HCT116 (cell line): ENCODE results near the gene MLPH. TPM values are rescaled to one million over a fixed set of nuclear protein-coding genes. Genes with fewer than 3 reads are reported as not detected.

ENCODE experiments used
- ATAC-seq: fragments of 200-7000 bp; cut with Tn5 transposase; 2 replicates; pipeline ENCODE4 v1.9.1; 2020; ENCODE audit warnings: mild to moderate bottlenecking, moderate library complexity
- BruUV-seq: library from RNA; stranded (reverse); fragments of 400-500 nt; replicated peaks from 2 replicates; lab custom pipeline; 2021; lab: Mats Ljungman, UMichigan
- CTCF ChIA-PET: fragments of 300-600 bp; sonication (Branson Sonifier 250); formaldehyde crosslinking; loops from one replicate; lab custom pipeline; 2021; ENCODE audit warnings: antibody characterized with exemption; lab: Charles Lee
- POLR2A ChIA-PET: fragments of 300-600, 350-600 bp; sonication (Branson Sonifier 250); formaldehyde crosslinking; loops from one replicate; lab custom pipeline; 2021; ENCODE audit warnings: antibody characterized with exemption; lab: Charles Lee
- RAD21 ChIA-PET, 2 experiments: fragments of 300-600 bp; sonication (Branson Sonifier 250); formaldehyde crosslinking; loops; one replicate each; lab custom pipeline; 2023; ENCODE audit warnings: low total read pairs in 2 of 2; ENCODE audit not compliant: uncharacterized antibody in 2 of 2, unreplicated experiment in 2 of 2, low non-redundant PET in 1 of 2; lab: Charles Lee
- DNase-seq: peaks from one replicate; pipeline ENCODE4 v3.0.0-alpha.2; 2010; ENCODE audit warnings: low read depth, low spot score
- H2AFZ ChIP-seq: fragments of 200-600 bp; shearing (Covaris generic), sonication (generic); 2 replicates; pipeline ENCODE4 v1.6.1; 2017; ENCODE audit warnings: low read depth, mixed run types, mixed read lengths, antibody characterized with exemption, low read length; ENCODE audit not compliant: poor library complexity, severe bottlenecking
- H3K27ac ChIP-seq: 2 replicates; pipeline ENCODE4 v1.5.1; 2012; ENCODE audit warnings: low read depth, low read length
- H3K27me3 ChIP-seq: fragments of 200-600 bp; sonication (generic); 2 replicates; pipeline ENCODE4 v1.6.1; 2016; ENCODE audit warnings: mixed run types, low read length, mixed read lengths; ENCODE audit not compliant: insufficient read depth
- H3K36me3 ChIP-seq, 2 experiments: fragments of 200-500 bp in 1 of 2; fragments of 200-600 bp in 1 of 2; sonication (Bioruptor generic) in 1 of 2; sonication (generic) in 1 of 2; 2 replicates each; pipeline versions ENCODE4 v1.5.1 to v1.6.1; 2014 to 2016; ENCODE audit warnings: low read length in 2 of 2, inconsistent platforms in 1 of 2, mixed read lengths in 1 of 2, mixed run types in 1 of 2; ENCODE audit not compliant: insufficient read depth in 2 of 2, control insufficient read depth in 1 of 2
- H3K4me1 ChIP-seq, 2 experiments: fragments of 200-600 bp in 1 of 2; sonication (generic) in 1 of 2; 2 replicates each; pipeline versions ENCODE4 v1.5.1 to v1.6.1; 2012 to 2017; ENCODE audit warnings: low read length in 2 of 2, inconsistent platforms in 1 of 2, mild to moderate bottlenecking in 1 of 2, mixed read lengths in 1 of 2, mixed run types in 1 of 2, moderate library complexity in 1 of 2; ENCODE audit not compliant: insufficient read depth in 2 of 2, control insufficient read depth in 1 of 2
- H3K4me2 ChIP-seq: fragments of 200-600 bp; sonication (generic); 2 replicates; pipeline ENCODE4 v1.6.1; 2017; ENCODE audit warnings: mixed run types, low read length, mixed read lengths
- H3K4me3 ChIP-seq, 2 experiments: fragments of 200-600 bp in 1 of 2; sonication (generic) in 1 of 2; replicated peaks in 1 of 2; 2 replicates each; pipeline ENCODE4 v1.5.1; 2011 to 2016; ENCODE audit warnings: low read length in 2 of 2, control low read depth in 1 of 2, low read depth in 1 of 2, mild to moderate bottlenecking in 1 of 2, mixed read lengths in 1 of 2, mixed run types in 1 of 2
- H3K79me2 ChIP-seq: fragments of 200-600 bp; sonication (generic); 2 replicates; pipeline ENCODE4 v1.6.1; 2017; ENCODE audit warnings: mild to moderate bottlenecking, mixed run types, low read length, moderate library complexity, mixed read lengths; ENCODE audit not compliant: insufficient read depth
- H3K9ac ChIP-seq: fragments of 200-600 bp; sonication (generic); 2 replicates; pipeline ENCODE4 v1.6.1; 2016; ENCODE audit warnings: low read length, mixed read lengths
- H3K9me2 ChIP-seq: fragments of 200-600 bp; sonication (generic), shearing (Covaris generic); 2 replicates; pipeline ENCODE4 v1.6.1; 2017; ENCODE audit warnings: mixed run types, mild to moderate bottlenecking, moderate library complexity; ENCODE audit not compliant: insufficient read depth
- H3K9me3 ChIP-seq, 2 experiments: fragments of 200-500 bp in 1 of 2; fragments of 200-600 bp in 1 of 2; sonication (Bioruptor generic) in 1 of 2; sonication (generic) in 1 of 2; 2 replicates each; pipeline ENCODE4 v1.6.1; 2014 to 2017; ENCODE audit warnings: low read length in 2 of 2, mixed read lengths in 2 of 2, inconsistent platforms in 1 of 2, low read depth in 1 of 2, mild to moderate bottlenecking in 1 of 2, mixed run types in 1 of 2, moderate library complexity in 1 of 2; ENCODE audit not compliant: control insufficient read depth in 1 of 2, insufficient read depth in 1 of 2
- H4K20me1 ChIP-seq: fragments of 200-600 bp; sonication (generic), shearing (Covaris generic); 2 replicates; pipeline ENCODE4 v1.6.1; 2017; ENCODE audit warnings: mixed run types, mild to moderate bottlenecking, moderate library complexity; ENCODE audit not compliant: insufficient read depth
- CEBPB ChIP-seq: IDR thresholded peaks from 2 replicates; pipeline ENCODE4 v1.6.1; 2012; ENCODE audit warnings: low read depth
- EGR1 ChIP-seq: IDR thresholded peaks from 2 replicates; pipeline ENCODE4 v1.6.1; 2012; ENCODE audit warnings: low read depth
- ELF1 ChIP-seq: IDR thresholded peaks from 2 replicates; pipeline ENCODE4 v1.6.1; 2012; ENCODE audit warnings: low read depth, borderline replicate concordance
- EZH2 ChIP-seq: fragments of 200-600 bp; sonication (generic); IDR thresholded peaks from 2 replicates; pipeline ENCODE4 v1.6.1; 2017; ENCODE audit warnings: antibody characterized with exemption, mixed run types
- EZH2phosphoT487 ChIP-seq: fragments of 200-600 bp; IDR thresholded peaks from 2 replicates; pipeline ENCODE4 v1.6.1; 2018; ENCODE audit warnings: antibody characterized with exemption, borderline replicate concordance
- FOSL1 ChIP-seq: IDR thresholded peaks from 2 replicates; pipeline ENCODE4 v1.6.1; 2012; ENCODE audit warnings: low read depth
- JUND ChIP-seq: IDR thresholded peaks from 2 replicates; pipeline ENCODE4 v1.6.1; 2012
- POLR2A ChIP-seq: IDR thresholded peaks from 2 replicates; pipeline ENCODE4 v1.7.0; 2011; ENCODE audit warnings: borderline replicate concordance; ENCODE audit not compliant: insufficient read depth, insufficient read length; ENCODE audit errors: extremely low read depth
- POLR2AphosphoS5 ChIP-seq: IDR thresholded peaks from 2 replicates; pipeline ENCODE4 v1.6.1; 2011; ENCODE audit warnings: mild to moderate bottlenecking, low read depth, low read length, moderate library complexity
- RAD21 ChIP-seq: IDR thresholded peaks from 2 replicates; pipeline ENCODE4 v1.6.1; 2012; ENCODE audit warnings: low read depth, mild to moderate bottlenecking
- SIN3A ChIP-seq: IDR thresholded peaks from 2 replicates; pipeline ENCODE4 v1.6.1; 2012; ENCODE audit warnings: low read depth
- SP1 ChIP-seq: IDR thresholded peaks from 2 replicates; pipeline ENCODE4 v1.6.1; 2012; ENCODE audit warnings: low read depth
- SRF ChIP-seq: IDR thresholded peaks from 2 replicates; pipeline ENCODE4 v1.6.1; 2012; ENCODE audit warnings: low read depth
- TCF7L2 ChIP-seq: IDR thresholded peaks from 2 replicates; pipeline ENCODE4 v1.7.0; 2011; ENCODE audit warnings: borderline replicate concordance, inconsistent platforms; ENCODE audit not compliant: insufficient read depth, insufficient read length; ENCODE audit errors: extremely low read depth
- YY1 ChIP-seq: IDR thresholded peaks from 2 replicates; pipeline ENCODE4 v1.6.1; 2011; ENCODE audit warnings: low read length, low read depth, moderate library complexity, mild to moderate bottlenecking; ENCODE audit not compliant: insufficient replicate concordance; ENCODE audit errors: extremely low read depth
- ZFX ChIP-seq: fragments of 450-650 bp; IDR thresholded peaks from 2 replicates; pipeline ENCODE4 v1.6.1; 2017
- intact Hi-C: fragments of 100-400 bp; cut with micrococcal nuclease; formaldehyde crosslinking; loops from 2 replicates; pipeline ENCODE4 v1.10.0; 2022
- total RNA-seq: library from RNA; stranded (reverse); gene quantifications from one replicate; pipeline ENCODE4 v1.2.1, GENCODE V29; 2021; ENCODE audit not compliant: unreplicated experiment
- TF ChIP-seq, protein P1 (sequence below): IDR thresholded peaks from 2 replicates; pipeline ENCODE4 v1.6.1; 2011; ENCODE audit warnings: mild to moderate bottlenecking, low read length, moderate library complexity; ENCODE audit not compliant: insufficient replicate concordance; ENCODE audit errors: extremely low read depth
- TF ChIP-seq, protein P2 (sequence below), 3 experiments: fragments of 200-600 bp in 1 of 3; sonication (generic) in 1 of 3; IDR thresholded peaks in 2 of 3; conservative IDR thresholded peaks in 1 of 3; 2 replicates each; pipeline ENCODE4 v1.5.1; 2012 to 2017; ENCODE audit warnings: low read depth in 2 of 3, low read length in 2 of 3, antibody characterized with exemption in 1 of 3, borderline replicate concordance in 1 of 3, control low read depth in 1 of 3, mild to moderate bottlenecking in 1 of 3, mixed read lengths in 1 of 3, mixed run types in 1 of 3, moderate library complexity in 1 of 3; ENCODE audit not compliant: insufficient read depth in 1 of 3
- TF ChIP-seq, protein P3 (sequence below): IDR thresholded peaks from 2 replicates; pipeline ENCODE4 v1.6.1; 2012
- TF ChIP-seq, protein P4 (sequence below): IDR thresholded peaks from 2 replicates; pipeline ENCODE4 v1.6.1; 2012

Gene MLPH
- total RNA-seq, 1 experiment from 2014 or later = 81.4 TPM

DNA sequence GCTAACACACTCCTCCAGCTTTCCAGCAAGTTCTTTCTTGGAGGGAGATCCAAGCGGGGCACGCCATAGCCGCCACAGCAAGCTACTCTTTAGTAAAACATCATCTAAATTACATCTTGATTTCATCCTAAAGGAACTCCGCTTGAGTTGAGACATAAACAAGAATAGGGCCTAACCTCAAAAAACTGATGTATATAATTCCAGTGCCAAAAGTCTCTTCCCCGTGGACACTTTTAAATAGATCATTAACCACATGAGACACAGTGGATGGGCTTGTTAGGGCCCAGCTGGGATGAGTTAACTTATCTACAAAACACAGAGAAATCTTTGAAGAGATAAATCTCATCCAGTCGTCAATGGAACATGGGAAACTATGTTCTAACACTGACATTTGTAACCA is 20.8 kb upstream of the MLPH start:
- no peak for ATAC-seq
- CTCF ChIA-PET = interaction anchor here (0.9 to 1.4 kb wide), 2 partner anchors 9 to 106 kb away, joined by 3 to 5 read pairs; no protein-coding TSS in a partner anchor

More for the DNA sequence above, 20.8 kb upstream of the MLPH start:
- DNase-seq = no peak
- no TSS peak for BruUV-seq
- TF ChIP-seq, protein P1, sequence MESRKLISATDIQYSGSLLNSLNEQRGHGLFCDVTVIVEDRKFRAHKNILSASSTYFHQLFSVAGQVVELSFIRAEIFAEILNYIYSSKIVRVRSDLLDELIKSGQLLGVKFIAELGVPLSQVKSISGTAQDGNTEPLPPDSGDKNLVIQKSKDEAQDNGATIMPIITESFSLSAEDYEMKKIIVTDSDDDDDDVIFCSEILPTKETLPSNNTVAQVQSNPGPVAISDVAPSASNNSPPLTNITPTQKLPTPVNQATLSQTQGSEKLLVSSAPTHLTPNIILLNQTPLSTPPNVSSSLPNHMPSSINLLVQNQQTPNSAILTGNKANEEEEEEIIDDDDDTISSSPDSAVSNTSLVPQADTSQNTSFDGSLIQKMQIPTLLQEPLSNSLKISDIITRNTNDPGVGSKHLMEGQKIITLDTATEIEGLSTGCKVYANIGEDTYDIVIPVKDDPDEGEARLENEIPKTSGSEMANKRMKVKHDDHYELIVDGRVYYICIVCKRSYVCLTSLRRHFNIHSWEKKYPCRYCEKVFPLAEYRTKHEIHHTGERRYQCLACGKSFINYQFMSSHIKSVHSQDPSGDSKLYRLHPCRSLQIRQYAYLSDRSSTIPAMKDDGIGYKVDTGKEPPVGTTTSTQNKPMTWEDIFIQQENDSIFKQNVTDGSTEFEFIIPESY = no peak
- TF ChIP-seq, protein P2, sequence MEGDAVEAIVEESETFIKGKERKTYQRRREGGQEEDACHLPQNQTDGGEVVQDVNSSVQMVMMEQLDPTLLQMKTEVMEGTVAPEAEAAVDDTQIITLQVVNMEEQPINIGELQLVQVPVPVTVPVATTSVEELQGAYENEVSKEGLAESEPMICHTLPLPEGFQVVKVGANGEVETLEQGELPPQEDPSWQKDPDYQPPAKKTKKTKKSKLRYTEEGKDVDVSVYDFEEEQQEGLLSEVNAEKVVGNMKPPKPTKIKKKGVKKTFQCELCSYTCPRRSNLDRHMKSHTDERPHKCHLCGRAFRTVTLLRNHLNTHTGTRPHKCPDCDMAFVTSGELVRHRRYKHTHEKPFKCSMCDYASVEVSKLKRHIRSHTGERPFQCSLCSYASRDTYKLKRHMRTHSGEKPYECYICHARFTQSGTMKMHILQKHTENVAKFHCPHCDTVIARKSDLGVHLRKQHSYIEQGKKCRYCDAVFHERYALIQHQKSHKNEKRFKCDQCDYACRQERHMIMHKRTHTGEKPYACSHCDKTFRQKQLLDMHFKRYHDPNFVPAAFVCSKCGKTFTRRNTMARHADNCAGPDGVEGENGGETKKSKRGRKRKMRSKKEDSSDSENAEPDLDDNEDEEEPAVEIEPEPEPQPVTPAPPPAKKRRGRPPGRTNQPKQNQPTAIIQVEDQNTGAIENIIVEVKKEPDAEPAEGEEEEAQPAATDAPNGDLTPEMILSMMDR (IDR thresholded peaks at IDR 0.05 in 2 of 3, conservative IDR thresholded peaks at IDR 0.05 in 1 of 3; ENCODE audit: borderline replicate concordance in 1 of 3, insufficient read depth in 1 of 3, low read depth in 2 of 3, low read length in 2 of 3) = no peak
- TF ChIP-seq SIN3A = no peak
- TF ChIP-seq SRF = no peak
- TF ChIP-seq, protein P3, sequence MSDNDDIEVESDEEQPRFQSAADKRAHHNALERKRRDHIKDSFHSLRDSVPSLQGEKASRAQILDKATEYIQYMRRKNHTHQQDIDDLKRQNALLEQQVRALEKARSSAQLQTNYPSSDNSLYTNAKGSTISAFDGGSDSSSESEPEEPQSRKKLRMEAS = no peak
- no peak for TF ChIP-seq RAD21
- no peak for TF ChIP-seq CEBPB
- TF ChIP-seq ELF1 = no peak
- no peak for TF ChIP-seq EGR1
- TF ChIP-seq YY1 = no peak
- TF ChIP-seq EZH2phosphoT487 = no peak
- TF ChIP-seq EZH2 = no peak
- no peak for TF ChIP-seq JUND
- no peak for TF ChIP-seq TCF7L2
- no peak for TF ChIP-seq FOSL1
- no peak for TF ChIP-seq ZFX
- TF ChIP-seq POLR2AphosphoS5 = no peak
- no peak for TF ChIP-seq SP1
- no peak for TF ChIP-seq POLR2A
- TF ChIP-seq, protein P4, sequence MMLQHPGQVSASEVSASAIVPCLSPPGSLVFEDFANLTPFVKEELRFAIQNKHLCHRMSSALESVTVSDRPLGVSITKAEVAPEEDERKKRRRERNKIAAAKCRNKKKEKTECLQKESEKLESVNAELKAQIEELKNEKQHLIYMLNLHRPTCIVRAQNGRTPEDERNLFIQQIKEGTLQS = no peak
- Histone ChIP-seq H3K4me2 (no peak overlapping the region), H3K79me2 (no peaks in the 10 kb centered on the region), H3K36me3 (no peaks in the 10 kb centered on the region), H3K4me1 (peaks cover 0 to 9% of the 10 kb centered on the region in 2 experiments; a peak in 2 of 4 replicates), H3K27me3 (no peaks in the 10 kb centered on the region), H3K9me3 (no peaks in the 10 kb centered on the region), H3K4me3 (no peak overlapping the region), H3K9me2 (no peaks in the 10 kb centered on the region), H3K9ac (no peak overlapping the region), H2AFZ (no peak overlapping the region), H3K27ac (no peak overlapping the region), H4K20me1 (no peaks in the 10 kb centered on the region)
- RAD21 ChIA-PET = no interaction called here
- intact Hi-C loops = no loop called here
- POLR2A ChIA-PET = interaction anchor here (0.9 kb wide), 1 partner anchor 9 kb away, joined by 3 read pairs; no protein-coding TSS in a partner anchor
